ENCODE data around the gene PBLD. TPM values are rescaled to one million over a fixed set of nuclear protein-coding genes. Genes with fewer than 3 reads are reported as not detected.
A peak's percentile ranks its signal among the peaks of the same experiment; 100 is the strongest.

Gene PBLD
- polyA plus RNA-seq, 2 of the 4 experiments (the other 2 are of a cell fraction): 1.8 to 4.2 TPM

DNA sequence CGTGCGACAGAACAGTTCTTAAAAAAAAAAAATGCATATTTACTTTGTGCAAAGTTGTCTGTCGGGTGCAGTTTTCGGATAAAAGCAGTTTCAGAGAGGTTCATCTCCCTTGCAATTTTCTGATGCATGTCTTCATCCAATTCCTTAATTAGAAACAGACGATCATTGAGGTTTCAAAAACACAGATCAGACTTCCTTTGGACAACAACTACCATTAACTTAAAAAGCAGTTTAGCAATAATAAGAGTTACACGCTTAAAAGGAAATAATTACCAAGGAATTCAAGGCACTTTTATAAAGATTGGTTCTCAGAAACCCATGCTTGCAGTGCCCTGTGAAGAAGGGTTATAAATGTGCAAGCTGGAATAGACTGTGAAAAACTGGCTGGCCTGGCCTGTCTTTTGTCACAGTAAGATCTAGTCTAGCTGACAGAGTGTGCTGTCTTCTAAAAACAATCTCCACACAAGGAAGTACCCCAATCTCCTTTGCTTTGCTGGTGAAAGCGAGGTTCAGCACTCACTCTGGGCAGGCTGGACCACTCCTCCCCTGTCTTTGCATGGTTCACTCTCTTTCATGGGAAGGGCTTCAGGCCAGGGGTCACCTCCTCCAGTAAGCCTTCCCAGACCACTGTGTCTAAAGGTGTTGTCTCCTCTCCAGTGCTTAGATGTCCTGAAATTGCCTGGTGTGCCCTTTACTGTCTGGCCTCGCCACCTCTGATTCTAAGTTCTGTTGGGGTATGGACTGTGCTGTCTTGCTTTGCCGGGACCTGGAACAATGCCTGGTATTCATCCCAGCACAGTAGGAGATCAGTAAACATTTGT lies 35.7 kb downstream of the PBLD start:
- Histone ChIP-seq H3K27ac (no peak overlapping the region), H3K4me2 (no peak overlapping the region), H3K4me1 (peaks cover 4% of the 10 kb centered on the region; the same call in 2 of the 3 replicates), H3K9me3 (no peaks in the 10 kb centered on the region), H3K4me3 (no peak overlapping the region)
- TF ChIP-seq CBX2 (IDR thresholded peaks at IDR 0.05; ENCODE audit: borderline replicate concordance, low read depth) (no peak), REST (IDR thresholded peaks at IDR 0.05) (no peak), TFCP2L1 (CRISPR knock-in tag; IDR thresholded peaks at IDR 0.05) (no peak)
- ChIA-PET CTCF (interaction anchor here (0.6 kb wide), 1 partner anchor 106 kb away, joined by 3 read pairs; no protein-coding TSS in a partner anchor), POLR2A (no interaction called here)
- ATAC-seq (peak in 1 of 2 experiments; percentile 34; a peak in 1 of 6 replicates), DNase-seq (ENCODE audit: low read depth in 1 of 2, low spot score in 1 of 2) (no peak), FAIRE-seq (no peak)
- WGBS (ENCODE audit: missing lambda C conversion rate): 70% methylated on average over 9 of the region's 9 CpGs

GRCh38 chr10:68290736-68291135 lies 42.0 kb downstream of the PBLD start:
- Histone ChIP-seq H3K27ac (no peak overlapping the region), H3K4me2 (no peak overlapping the region), H3K4me3 (no peak overlapping the region), H3K9me3 (no peaks in the 10 kb centered on the region), H3K4me1 (no peaks in the 10 kb centered on the region)
- ChIA-PET POLR2A (no interaction called here), CTCF (no interaction called here)
- TF ChIP-seq KDM5A (IDR thresholded peaks at IDR 0.05) (no peak), HES2 (IDR thresholded peaks at IDR 0.05) (no peak), JUN (IDR thresholded peaks at IDR 0.05) (no peak), FOSL2 (IDR thresholded peaks at IDR 0.05) (no peak), FOSL2 (CRISPR knock-in tag; IDR thresholded peaks at IDR 0.05) (no peak), RNF2 (IDR thresholded peaks at IDR 0.05; ENCODE audit: borderline replicate concordance, low read depth) (no peak), RFX5 (IDR thresholded peaks at IDR 0.05) (no peak), TP53 (CRISPR knock-in tag; IDR thresholded peaks at IDR 0.05) (no peak), RAD21 (conservative IDR thresholded peaks at IDR 0.05 in 1 of 2, IDR thresholded peaks at IDR 0.05 in 1 of 2) (no peak), BHLHE40 (IDR thresholded peaks at IDR 0.05; ENCODE audit: low read depth, low read length) (no peak), JUNB (IDR thresholded peaks at IDR 0.05) (no peak)
- ATAC-seq (no peak), DNase-seq (ENCODE audit: low read depth in 1 of 2, low spot score in 1 of 2) (no peak), FAIRE-seq (no peak)

DNA sequence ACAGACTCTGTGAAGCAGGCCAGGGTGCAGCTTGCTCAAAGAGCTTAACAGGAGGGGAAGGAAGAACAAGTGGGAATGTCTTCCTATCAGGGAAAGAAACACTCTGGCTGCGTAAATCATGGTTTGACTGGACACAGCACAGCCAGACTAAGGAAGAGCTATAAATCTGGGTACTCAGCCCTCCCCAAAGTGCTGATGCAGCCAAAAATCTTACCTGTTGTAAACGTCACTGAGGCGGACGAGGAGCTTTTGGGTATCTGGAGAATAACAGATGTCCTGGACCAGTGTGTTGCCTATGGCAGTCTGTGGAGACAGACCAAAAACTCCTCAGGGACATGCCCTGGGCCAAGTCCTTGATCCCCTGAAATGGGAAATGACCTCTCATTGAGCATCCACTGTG lies 44.0 kb downstream of the PBLD start:
- Histone ChIP-seq H3K4me3 (no peak overlapping the region), H3K4me1 (no peaks in the 10 kb centered on the region), H3K4me2 (no peak overlapping the region), H3K9me3 (no peaks in the 10 kb centered on the region), H3K27ac (no peak overlapping the region)
- TF ChIP-seq MAFK (IDR thresholded peaks at IDR 0.05; ENCODE audit: partially characterized antibody) (peak; percentile 80), EP300 (IDR thresholded peaks at IDR 0.05) (no peak), JUNB (IDR thresholded peaks at IDR 0.05) (no peak), FOSB (CRISPR knock-in tag; IDR thresholded peaks at IDR 0.05) (no peak)
- POLR2A ChIA-PET: no interaction called here
- ATAC-seq (no peak), FAIRE-seq (no peak), DNase-seq (ENCODE audit: low read depth in 1 of 2, low spot score in 1 of 2) (no peak)
- 92% methylated on average over 4 of the region's 4 CpGs for WGBS (ENCODE audit: missing lambda C conversion rate)
- CTCF ChIA-PET: interaction anchor here (0.8 to 6.6 kb wide), 4 partner anchors 12 to 79 kb away, joined by 3 to 44 read pairs (median 6); no protein-coding TSS in a partner anchor

All from A549 (cell line).